Endothelial cell of umbilical vein (primary cell): ENCODE results near the gene SEMA3A.

ENCODE experiments used
- EZH2 ChIP-seq: IDR thresholded peaks from 2 replicates; pipeline ENCODE4 v1.6.1; 2012; ENCODE audit warnings: borderline replicate concordance, low read depth, mild to moderate bottlenecking, moderate library complexity, low read length, inconsistent platforms; ENCODE audit not compliant: severe bottlenecking
- FOS ChIP-seq: IDR thresholded peaks from 2 replicates; pipeline ENCODE4 v1.6.1; 2011; ENCODE audit warnings: mild to moderate bottlenecking, low read length, moderate library complexity, borderline replicate concordance; ENCODE audit not compliant: insufficient read depth
- POLR2A ChIP-seq: IDR thresholded peaks from 2 replicates; pipeline ENCODE4 v1.6.1; 2012; ENCODE audit warnings: low read depth, mild to moderate bottlenecking, control low read depth, low read length
- POLR2AphosphoS5 ChIP-seq: IDR thresholded peaks from 2 replicates; pipeline ENCODE4 v1.6.1; 2012; ENCODE audit warnings: low read depth, mild to moderate bottlenecking, control low read depth, low read length, moderate library complexity; ENCODE audit not compliant: insufficient read depth
- TF ChIP-seq, protein P1 (sequence below), 2 donors: IDR thresholded peaks; 1 replicate in 1 of 2; 2 replicates in 1 of 2; pipeline ENCODE4 v1.5.1; 2011; ENCODE audit warnings: low read length in 2 of 2, mild to moderate bottlenecking in 2 of 2, moderate library complexity in 2 of 2, control low read depth in 1 of 2, inconsistent platforms in 1 of 2, low read depth in 1 of 2; ENCODE audit not compliant: insufficient read depth in 1 of 2; ENCODE audit errors: extremely low read depth in 1 of 2

DNA sequence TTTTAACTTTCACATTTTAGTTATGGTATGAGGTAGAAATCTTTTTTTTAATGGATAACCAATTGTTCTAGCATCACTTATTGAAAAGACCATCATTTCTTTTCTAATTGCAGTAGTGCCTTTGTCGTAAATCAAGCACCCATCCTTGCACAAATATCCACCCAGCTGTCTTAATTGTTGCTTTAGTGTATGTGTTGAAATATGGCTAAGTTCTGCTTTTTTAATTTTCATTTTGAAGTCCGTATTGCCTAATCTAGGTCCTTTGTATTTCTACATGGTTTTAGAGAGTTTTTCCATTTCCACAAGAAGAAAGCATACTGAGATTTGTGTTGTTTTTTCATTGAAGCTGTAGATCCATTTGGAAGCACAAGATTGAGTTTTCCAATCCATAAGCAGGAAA lies 286.1 kb downstream of the SEMA3A start:
- TF ChIP-seq FOS (no peak), POLR2A (no peak), POLR2AphosphoS5 (no peak), EZH2 (no peak)
- TF ChIP-seq, protein P1, sequence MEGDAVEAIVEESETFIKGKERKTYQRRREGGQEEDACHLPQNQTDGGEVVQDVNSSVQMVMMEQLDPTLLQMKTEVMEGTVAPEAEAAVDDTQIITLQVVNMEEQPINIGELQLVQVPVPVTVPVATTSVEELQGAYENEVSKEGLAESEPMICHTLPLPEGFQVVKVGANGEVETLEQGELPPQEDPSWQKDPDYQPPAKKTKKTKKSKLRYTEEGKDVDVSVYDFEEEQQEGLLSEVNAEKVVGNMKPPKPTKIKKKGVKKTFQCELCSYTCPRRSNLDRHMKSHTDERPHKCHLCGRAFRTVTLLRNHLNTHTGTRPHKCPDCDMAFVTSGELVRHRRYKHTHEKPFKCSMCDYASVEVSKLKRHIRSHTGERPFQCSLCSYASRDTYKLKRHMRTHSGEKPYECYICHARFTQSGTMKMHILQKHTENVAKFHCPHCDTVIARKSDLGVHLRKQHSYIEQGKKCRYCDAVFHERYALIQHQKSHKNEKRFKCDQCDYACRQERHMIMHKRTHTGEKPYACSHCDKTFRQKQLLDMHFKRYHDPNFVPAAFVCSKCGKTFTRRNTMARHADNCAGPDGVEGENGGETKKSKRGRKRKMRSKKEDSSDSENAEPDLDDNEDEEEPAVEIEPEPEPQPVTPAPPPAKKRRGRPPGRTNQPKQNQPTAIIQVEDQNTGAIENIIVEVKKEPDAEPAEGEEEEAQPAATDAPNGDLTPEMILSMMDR (IDR thresholded peaks at IDR 0.05; ENCODE audit: extremely low read depth in 1 of 2, insufficient read depth in 1 of 2, low read depth in 1 of 2, low read length in 2 of 2) = no peak
